ENCODE measurements around the gene DLX2.

- TF ChIP-seq CTCF (IDR thresholded peaks at IDR 0.05) (no peak), POLR2AphosphoS5 (IDR thresholded peaks at IDR 0.05) (no peak), POLR2A (IDR thresholded peaks at IDR 0.05) (no peak)
These were observed 15.4 kb downstream of the DLX2 start for GRCh38 chr2:172087207-172087779.

Measured in upper lobe of left lung (tissue), 4 donors.